GM19240 (cell line): Measurements from ENCODE around the gene FMO5.
"Not testable (repeated sequence)": the region's sequence is repeated elsewhere in the genome, so short reads cannot be mapped to it uniquely, and the experiment has no call there.

Experiments used
- DNase-seq: peaks from one replicate; pipeline ENCODE4 v3.0.0; 2011; ENCODE audit warnings: low spot score; ENCODE audit not compliant: insufficient read length

FMO5 gene

DNA sequence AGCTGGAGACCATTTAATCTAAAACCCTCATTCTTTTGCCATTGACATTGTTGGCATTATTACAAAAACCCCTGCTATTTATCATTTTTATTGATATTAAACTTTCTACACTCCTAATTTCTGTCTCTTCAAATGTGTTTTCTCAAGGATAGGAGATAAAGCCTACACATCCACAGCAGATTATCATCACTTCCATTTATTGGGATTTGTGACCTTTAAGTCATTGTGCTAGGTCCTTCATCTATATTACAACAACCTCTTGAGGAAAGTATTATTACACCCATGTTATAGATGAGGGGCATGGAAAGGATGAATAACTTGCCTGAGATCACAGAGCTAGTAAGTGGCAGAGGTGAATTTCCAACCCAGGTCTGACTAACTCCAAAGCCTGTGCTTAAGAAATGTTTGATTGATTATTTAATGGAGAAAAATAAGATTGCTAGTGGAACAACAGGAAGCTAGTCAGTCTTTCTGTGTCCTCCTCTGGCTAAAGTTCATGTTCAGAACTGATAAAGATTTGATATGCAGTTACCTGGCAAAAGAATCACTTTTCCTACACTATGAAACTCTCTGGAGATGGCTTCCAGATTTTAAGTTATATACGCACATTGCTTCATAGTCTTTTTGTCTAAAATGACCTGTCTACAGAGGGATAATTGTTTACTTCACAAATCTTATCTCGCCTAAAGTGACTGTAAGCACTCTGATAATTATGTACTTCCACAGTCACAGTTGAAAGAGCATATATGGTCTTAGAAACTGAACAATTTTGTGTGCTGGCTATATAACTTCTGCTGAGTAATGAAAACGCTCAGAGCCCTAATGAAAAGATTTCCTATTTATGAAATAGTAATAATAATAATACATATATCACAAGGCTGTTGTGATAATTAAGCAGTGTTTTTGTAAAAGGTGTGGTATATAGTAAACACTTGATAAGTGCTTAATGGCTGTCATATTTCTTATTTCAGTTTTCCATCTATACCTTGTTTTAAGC lies 15.0 kb downstream of the FMO5 start:
- no peak for DNase-seq

DNA sequence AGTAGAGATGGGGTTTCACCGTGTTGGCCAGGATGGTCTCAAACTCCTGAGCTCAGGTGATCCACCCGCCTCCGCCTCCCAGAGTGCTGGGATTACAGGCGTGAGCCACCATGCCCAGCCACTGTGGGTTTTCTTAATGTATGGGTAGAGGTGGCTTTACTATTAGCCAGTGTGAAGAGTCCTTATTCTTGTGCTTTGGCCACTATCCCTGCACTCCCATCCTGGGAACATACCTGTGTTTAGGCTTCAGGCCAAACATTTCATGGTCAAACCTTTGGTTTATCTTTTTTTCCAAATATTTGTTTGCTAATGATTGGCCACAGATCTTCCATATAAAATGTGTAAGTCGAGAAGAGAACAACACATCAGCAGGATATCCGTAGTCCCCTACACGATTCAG lies 16.5 kb downstream of the FMO5 start:
- no peak for DNase-seq

DNA sequence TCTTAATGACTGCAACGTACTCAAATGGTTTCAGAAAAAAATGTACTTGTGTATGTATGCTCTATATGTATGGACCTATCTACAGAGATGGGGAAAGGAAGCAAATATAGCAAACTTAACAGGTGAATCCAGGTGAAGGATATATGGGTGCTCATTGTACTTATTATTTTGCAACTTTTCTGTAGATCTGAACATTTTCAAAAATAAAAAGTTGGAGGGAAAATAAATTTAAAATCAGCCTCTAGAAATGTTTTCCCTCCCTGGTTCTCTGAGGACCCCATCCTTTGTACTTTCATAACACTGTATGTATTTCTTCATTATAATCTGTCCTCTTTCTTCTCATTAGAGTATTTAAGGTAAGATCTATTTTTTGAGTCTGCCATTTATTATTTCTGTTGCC lies 17.9 kb downstream of the FMO5 start:
- DNase-seq, result no peak

DNA sequence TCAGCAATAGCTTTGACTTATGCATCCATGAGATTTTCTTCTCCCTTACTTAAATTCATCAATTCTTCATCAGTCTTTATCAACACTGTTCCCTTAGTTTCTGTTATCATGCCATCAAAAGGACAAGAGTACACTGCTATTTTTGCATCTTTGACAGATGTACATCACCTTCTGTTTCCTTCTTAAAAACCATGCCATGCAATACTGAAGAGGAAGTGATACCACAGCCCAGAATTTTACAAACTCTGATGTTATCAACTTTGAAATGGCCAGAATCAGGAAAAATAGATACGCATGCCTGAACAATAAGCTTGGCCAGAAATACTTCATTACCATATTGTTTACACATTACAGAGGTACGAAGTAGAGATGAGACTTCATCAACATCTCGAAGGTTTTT lies 21.1 kb downstream of the FMO5 start:
- no peak for DNase-seq

DNA sequence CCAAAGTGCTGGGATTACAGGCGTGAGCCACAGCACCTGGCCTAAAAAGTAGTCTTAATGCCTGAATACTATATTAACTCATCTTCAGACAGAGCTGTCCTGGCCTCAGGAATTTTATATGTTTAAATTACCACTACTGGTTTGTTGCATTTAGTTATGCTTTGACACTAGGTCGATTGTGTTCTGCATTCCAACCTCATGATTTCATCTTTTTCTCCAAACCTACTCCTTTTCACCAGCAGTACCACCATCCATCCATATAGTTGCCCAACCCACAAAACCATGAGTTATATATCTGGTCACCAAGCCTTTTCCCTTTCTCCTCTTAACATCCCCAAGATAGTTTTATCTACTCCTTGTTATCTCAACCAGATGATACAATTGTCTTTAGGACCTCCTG lies 22.6 kb downstream of the FMO5 start:
- DNase-seq, result no peak

DNA sequence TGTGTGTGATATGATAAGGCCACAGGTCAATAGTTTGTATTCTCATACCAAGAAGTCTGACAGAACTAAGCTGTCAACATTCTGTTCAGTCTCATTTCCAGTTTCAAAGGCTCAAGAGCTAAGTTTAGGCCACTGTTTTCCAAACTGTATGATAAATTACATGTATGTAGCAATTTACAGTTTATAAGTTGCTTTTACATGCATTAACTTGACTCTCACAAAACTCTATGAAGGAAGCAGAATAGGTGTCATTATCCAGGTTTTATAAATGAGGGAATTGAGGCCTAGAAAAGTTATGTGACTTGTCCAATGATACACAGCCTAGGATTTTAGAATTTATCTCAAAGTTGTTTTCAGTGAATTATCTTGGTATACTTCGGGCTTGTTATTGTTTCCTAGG lies 23.4 kb downstream of the FMO5 start:
- no peak for DNase-seq

DNA sequence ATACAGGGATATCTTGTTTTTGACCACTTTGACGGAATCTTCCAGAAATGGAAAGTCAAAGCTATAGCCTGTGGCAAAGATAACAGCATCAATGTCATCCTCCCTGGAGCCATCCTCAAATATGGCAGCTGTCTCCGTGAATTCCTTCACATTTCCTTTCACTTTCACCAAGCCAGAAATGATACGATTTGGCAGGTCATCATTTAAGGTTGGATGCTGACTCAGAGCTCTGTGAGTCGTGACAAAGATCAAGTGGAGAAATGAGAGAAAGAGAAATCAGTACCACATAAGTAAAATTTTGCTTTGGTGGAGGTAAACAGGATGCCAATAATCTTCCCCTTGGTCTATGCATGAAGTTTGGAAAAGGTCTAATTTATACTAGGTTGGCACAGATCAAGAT lies 23.9 kb downstream of the FMO5 start:
- DNase-seq, result no peak

DNA sequence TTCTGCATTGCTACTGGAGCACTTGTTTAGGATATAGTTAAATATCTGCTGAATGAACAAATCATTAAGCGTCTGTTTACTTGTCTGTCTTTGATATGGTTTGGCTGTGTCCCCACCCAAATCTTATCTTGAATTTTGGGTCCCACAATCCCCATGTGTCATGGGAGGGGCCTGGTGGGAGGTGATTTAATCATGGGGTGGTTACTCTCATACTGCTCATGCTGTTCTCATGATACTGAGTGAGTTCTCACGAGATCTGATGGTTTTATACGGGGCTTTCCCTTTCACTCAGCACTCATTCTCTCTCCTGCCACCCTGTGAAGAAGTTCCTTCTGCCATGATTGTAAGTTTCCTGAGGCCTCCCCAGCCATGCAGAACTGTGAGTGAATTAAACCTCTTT lies 27.8 kb downstream of the FMO5 start:
- DNase-seq, result not testable (repeated sequence)

DNA sequence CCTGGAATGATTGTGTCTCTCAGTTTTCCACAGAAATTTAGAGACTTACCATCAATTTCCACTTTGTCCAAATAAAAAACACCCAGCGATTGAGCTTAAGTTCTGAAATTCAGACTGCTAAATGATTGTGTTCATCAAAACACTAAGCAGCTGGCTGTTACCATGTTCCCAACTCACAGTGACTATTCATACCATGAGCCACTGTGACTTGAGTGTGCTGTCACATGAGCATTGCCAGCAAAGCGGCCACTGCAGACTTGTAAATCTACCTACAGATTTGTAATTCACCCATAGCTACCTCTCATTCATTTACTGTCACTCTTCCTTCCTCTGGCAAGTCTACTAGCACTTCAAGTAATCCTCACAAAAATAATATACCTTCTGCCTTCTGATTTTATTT lies 35.6 kb downstream of the FMO5 start:
- DNase-seq, result no peak

DNA sequence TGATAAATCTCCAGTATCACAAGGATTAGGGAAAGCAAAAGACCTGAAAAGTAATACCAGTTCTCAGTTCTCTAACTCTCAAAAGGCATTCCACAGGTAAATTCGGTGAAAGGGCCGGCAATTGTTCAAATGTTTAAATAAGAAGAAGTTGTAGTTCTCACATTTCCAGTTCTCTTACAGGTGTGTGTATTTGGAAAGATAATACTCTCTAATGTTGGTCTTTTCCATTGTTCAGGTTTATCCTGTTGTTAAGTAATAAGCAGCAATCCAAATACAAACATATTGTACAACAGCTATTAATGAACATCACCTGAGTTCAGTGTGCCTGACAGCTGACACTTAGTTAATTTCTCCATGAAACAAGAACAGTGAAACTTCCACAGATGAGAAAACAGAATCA lies 39.7 kb downstream of the FMO5 start:
- no peak for DNase-seq

DNA sequence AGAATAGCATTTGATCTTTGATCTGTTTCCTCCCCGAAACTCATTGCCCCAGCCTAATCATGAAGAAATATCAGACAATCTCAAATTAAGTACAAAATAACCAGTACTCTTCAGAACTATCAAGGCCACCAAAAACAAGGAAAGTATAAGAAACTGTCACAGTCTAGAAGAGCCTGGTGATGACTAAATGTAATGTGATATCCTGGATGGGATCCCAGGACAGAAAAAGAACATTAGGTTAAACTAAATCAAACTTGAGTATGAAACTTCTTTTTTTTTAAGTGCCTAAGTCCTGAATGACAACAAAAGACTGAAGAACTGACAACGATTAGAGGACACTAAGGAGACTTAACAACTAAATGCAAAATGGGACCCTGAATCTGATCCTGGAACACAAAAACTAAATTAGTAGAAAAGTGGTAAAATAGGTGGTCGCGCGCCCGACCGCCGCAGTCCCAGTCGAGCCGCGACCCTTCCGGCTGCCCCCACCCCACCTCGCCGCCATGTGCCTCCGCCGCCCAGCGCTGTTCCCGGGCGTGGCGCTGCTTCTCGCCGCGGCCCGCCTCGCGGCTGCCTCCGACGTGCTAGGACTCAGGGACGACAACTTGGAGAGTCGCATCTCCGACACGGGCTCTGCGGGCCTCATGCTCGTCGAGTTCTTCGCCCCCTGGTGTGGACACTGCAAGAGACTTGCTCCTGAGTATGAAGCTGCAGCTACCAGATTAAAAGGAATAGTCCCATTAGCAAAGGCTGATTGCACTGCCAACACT lies 47.3 kb downstream of the FMO5 start:
- DNase-seq, result no peak

DNA sequence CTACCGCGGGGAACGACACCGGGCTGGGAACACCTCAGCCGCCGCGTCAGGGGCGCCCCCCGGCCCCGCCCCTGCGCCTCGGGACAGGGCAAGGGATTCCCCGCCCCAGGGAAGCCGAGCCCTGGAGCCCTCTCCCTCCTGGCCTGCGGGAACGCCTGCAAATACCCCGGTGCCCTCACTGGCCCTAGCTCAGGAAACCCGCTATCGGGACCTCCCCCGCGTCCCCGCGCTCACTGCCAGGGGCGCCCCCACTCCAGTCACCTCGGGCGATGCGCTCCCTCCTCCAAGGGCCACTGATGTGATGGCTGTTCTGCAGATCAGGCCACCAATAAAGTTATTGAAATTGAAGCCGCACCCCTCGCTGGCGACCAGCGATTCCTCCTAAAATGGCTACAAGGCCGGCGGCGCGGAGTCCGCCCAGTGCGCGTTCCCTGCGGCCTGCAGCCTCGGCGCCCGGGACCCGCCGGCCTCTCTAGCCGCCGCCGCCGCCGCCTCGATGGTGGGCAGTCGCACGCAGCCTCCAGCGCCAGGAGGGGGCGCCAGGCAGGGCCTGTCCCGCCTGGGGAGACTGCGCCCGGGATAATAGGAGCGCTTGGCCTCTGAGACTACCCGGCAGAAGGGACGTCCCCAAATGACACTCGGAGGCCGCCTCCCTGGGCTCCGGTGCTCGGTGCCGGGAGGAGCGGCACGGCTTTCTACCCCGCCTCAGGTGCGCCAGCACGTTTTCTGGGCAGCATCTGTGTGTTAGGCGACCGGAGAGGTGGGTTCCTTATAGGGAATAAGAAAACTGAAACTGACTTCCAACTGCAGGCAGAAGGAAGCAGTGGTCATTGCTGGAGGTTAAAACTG lies 52.7 kb downstream of the FMO5 start, which contains the start of gene PRKAB2:
Gene PRKAB2, minus strand, starts transcription at position 303 of the 849 bp plus-strand sequence. CDS start 326 bp downstream, outside the sequence.
- peak; percentile 84 for DNase-seq

DNA sequence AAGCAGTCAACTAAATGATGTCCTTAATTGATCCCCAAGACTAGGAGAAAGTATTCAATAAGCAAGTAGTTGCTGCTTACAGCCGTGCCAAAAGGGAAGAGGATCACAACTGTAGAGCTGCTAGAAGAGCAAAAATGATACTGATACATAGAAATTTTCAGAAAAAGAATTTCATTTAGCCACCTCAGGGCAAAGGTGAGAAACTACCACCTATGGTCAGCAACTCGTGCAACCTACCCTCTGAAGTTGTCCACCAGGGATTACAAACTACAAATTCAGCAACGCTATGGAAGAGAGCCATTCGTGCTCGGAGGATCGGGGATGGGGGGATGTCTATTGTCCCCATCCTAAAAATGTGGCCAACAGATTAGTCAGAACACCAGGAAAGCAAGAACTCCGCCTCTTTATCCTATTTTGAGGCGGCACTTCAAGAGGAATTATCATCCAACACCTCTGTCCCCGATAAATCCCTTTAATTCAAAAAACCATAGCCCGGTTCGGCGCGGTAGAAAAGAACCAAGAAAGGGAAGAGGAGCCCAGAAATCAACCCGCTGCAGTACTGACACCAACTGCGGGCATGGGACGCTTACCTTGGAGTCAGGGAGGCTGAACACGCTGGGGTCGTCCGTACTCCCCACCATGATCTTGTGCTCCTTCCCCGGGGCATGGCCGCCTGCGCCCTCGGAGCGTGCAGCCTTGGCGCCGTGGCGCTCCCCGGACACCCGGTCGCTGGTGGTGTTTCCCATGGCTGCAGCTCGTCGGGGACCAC lies 53.6 kb downstream of the FMO5 start:
- DNase-seq, result no peak

DNA sequence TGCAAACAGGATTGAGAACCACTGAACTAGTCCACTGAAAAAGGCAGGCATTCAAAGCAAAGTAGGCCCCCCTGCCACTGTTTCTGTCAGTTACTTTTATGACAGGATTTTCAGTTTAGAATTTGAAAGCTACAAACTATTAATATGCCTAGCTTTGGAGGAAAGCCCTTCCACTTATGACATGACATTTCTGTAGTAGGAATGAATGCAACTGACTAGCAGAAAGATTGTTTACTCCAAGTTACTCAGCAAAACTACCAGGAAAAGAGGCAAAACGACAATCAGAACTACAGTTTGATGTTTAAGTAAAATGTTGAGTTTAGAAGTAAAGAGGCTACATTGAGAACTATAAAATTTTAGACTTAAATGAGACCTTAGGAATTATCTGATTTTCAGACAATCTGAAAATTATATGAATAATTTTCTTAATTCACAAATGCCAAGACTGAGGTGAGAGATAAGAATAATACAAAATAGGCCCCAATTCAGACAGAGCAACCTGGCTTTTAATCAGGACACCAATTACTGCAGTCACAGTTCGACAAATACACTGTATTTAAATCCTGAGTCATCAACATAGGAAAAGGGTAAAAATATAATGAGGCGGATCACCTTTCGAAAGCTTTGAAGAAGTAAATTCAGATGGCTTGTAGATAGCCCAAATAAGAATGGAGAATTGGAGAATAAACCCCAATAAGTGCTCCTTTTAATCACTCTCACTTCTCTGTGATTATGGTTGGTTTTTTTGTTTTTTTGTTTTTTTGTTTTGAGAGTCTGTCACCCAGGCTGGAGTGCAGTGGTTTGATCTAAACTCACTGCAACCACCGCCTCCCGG lies 55.1 kb downstream of the FMO5 start:
- no peak for DNase-seq

DNA sequence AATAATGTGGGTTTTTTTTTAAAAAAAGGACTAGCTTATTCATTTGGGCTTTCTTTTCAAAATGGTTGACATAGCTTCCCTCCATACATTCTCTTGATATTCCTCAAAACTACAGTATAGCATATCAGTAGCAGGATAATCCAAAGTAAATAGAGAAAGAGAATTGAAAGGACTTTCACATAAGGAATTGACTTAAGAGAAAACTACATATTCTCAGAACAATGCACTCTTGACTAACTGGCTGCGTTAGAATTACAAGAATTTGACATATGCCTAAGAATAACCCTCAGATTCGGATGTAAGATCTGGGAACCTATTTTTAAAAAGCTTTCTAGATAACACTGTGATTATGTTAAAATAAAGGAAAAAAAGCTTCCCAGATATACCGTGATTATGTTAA lies 56.0 kb downstream of the FMO5 start:
- no peak for DNase-seq

DNA sequence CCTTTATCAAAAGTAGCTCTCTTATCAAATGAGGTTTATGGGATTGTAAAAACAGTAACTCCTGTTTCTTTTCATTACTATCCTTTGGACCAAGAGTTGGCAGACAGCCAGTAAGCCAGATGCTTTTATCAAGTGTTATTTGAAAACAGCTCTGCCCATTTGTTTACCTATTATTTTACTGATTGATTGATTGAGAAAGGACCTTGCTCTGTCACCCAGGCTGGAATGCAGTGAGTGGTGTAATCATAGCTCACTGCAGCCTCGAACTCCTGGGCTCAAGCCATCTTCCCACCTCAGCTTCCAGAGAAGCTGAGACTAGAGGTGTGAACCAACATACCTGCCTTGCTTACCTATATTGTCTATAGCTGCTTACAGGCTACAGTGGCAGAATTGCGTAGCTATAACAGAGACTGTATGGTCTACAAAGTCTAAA lies 56.5 kb downstream of the FMO5 start:
- no peak for DNase-seq

DNA sequence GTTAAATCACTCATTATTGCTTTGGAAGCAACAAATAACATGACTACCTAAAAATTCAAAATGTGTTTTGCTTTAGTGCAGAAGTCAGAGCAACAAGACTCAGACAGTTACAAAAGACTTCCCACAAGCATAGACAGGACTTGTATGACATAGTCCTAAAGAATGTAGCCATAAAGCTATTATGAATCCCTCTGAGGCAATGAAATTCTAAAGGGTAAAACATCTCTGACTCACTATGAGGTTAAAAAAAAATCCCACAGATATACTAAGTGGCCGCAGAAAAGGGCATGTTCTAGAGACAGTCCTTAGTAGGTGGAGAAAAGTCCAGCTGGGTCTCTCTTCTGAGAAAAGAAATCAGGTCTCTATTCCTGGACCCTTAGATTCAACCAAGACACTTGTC lies 57.8 kb downstream of the FMO5 start:
- no peak for DNase-seq

DNA sequence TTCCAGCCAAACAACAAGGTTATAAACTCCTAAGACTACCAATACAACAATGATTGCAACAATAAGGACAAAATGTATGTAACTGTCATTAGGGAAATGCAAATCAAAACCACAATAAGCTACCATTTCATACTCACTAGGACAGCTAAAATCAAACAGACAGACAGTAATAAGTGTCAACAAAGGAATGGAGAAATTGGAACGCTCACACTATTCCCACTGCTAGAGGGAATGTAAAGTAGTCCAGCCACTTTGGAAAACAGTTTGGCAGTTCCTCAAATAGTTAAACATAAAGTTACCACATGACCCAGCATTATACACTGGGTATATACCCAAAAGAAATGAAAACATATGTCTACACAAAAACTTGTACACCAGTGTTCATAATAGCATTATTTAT lies 62.1 kb downstream of the FMO5 start:
- DNase-seq, result no peak

DNA sequence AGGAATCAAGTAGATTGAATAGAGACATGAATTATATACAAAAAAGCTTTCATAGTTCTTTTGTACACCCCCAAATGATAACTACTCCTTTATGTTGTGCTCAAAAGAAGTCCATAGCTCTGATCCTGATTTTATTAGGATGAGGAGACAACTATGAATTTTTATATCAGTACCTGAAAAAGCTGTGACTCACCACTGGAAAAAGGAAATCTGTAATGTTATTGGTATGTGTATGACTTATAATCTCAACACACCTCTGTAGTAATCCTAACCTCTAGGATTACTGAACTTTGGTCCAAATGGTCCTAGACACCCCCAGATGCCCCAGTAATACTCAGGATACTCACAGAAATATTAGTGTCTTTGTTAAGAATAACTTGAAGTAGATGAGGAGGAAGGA lies 63.0 kb downstream of the FMO5 start:
- no peak for DNase-seq

DNA sequence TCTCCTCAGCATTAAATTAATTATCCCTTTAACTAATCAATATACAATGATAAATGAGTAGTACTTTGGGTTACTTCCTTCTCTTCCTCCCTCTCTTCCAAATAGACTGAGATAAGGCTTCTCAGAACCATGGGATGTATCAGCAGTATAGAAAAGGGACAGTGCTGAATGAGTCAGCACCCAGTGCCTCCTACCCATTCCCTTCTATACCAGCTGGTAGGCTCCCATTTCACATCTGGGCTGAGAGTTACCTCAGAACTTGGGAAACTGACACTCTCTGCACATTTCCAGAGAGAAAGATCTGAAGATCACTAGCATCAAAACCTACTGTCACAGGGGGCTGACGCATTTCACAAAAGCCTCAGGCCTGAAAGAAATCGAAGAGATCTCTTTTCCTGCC lies 68.0 kb downstream of the FMO5 start:
- not testable (repeated sequence) for DNase-seq
